ENCODE results near the gene RPS6KA2. TPM values are rescaled to one million over a fixed set of nuclear protein-coding genes. Genes with fewer than 3 reads are reported as not detected.

Gene RPS6KA2
- total RNA-seq, 3 donors from 2014 or later (not counting 1 experiment from before 2014, with no cell fraction given), result 2.8 to 4.5 (median 2.9) TPM

- no peaks in the 10 kb centered on the region for H3K9me3 Mint-ChIP-seq
- ATAC-seq, result peak; percentile 27 to 47 (median 32)
- peaks cover 9 to 15% of the 10 kb centered on the region in 2 donors for H3K4me1 Mint-ChIP-seq
- H3K9me3 ChIP-seq (ENCODE audit: control insufficient read depth, insufficient read depth, low read length), result no peaks in the 10 kb centered on the region
- H3K27me3 ChIP-seq (ENCODE audit: control insufficient read depth, insufficient read depth, low read length), result no peaks in the 10 kb centered on the region
- under 1% methylated on average over 49 of the region's 49 CpGs for WGBS (ENCODE audit: insufficient coverage)
- H3K36me3 ChIP-seq (ENCODE audit: control insufficient read depth, insufficient read depth, low read length), result no peaks in the 10 kb centered on the region
- H3K27ac ChIP-seq (ENCODE audit: low read length), result peak overlapping the region; percentile 69
- H3K4me3 ChIP-seq (ENCODE audit: low read length), result peak overlapping the region; percentile 64
- DNase-seq, result peak; percentile 65 to 81
- peak; percentile 97 for TF ChIP-seq CTCF (IDR thresholded peaks at IDR 0.05)
- intact Hi-C loops (cut with micrococcal nuclease), result loop anchor here (1.0 to 5.0 kb wide), 3 partner anchors 55 to 245 kb away; partner anchors contain the start of gene RPS6KA2
- H3K27me3 Mint-ChIP-seq (ENCODE audit: low read depth in 2 of 2), result no peaks in the 10 kb centered on the region
- H3K4me1 ChIP-seq (ENCODE audit: control insufficient read depth, insufficient read depth, low read length), result peaks cover 15% of the 10 kb centered on the region
- no peaks in the 10 kb centered on the region for H3K36me3 Mint-ChIP-seq
- peak overlapping the region; percentile 88 to 92 for H3K27ac Mint-ChIP-seq
- H3K4me3 Mint-ChIP-seq, result peak overlapping the region; percentile 94
Measured at GRCh38 chr6:166381733-166382499, 245.1 kb downstream of the RPS6KA2 start.

- peaks cover 15% of the 10 kb centered on the region for H3K4me1 ChIP-seq (ENCODE audit: control insufficient read depth, insufficient read depth, low read length)
- intact Hi-C loops (cut with micrococcal nuclease), result loop anchor here (5.0 kb wide), 2 partner anchors 54 to 246 kb away; partner anchors contain the start of gene RPS6KA2
- ATAC-seq (no peak), DNase-seq (no peak)
- H3K36me3 Mint-ChIP-seq, result no peaks in the 10 kb centered on the region
- H3K9me3 Mint-ChIP-seq, result no peaks in the 10 kb centered on the region
- H3K27ac Mint-ChIP-seq, result peak overlapping the region; percentile 88 to 92
- H3K4me3 ChIP-seq (ENCODE audit: low read length), result peak overlapping the region; percentile 64
- H3K36me3 ChIP-seq (ENCODE audit: control insufficient read depth, insufficient read depth, low read length), result no peaks in the 10 kb centered on the region
- no peaks in the 10 kb centered on the region for H3K27me3 Mint-ChIP-seq (ENCODE audit: low read depth in 2 of 2)
- no peaks in the 10 kb centered on the region for H3K9me3 ChIP-seq (ENCODE audit: control insufficient read depth, insufficient read depth, low read length)
- WGBS (ENCODE audit: insufficient coverage), result 22% methylated on average over 6 of the region's 6 CpGs
- peak overlapping the region; percentile 94 for H3K4me3 Mint-ChIP-seq
- H3K27me3 ChIP-seq (ENCODE audit: control insufficient read depth, insufficient read depth, low read length), result no peaks in the 10 kb centered on the region
- H3K27ac ChIP-seq (ENCODE audit: low read length), result peak overlapping the region; percentile 27
- H3K4me1 Mint-ChIP-seq, result peaks cover 9 to 15% of the 10 kb centered on the region in 2 donors
- TF ChIP-seq CTCF (IDR thresholded peaks at IDR 0.05), result no peak
Measured at GRCh38 chr6:166381381-166381732, 245.7 kb downstream of the RPS6KA2 start.

GRCh38 chr6:166379800-166380199 lies 247.3 kb downstream of the RPS6KA2 start:
- no peaks in the 10 kb centered on the region for H3K9me3 ChIP-seq (ENCODE audit: control insufficient read depth, insufficient read depth, low read length)
- intact Hi-C loops (cut with micrococcal nuclease), result loop anchor here (5.0 kb wide), 2 partner anchors 52 to 248 kb away; partner anchors contain the start of gene RPS6KA2
- Mint-ChIP-seq H3K27me3 (ENCODE audit: low read depth in 2 of 2) (no peaks in the 10 kb centered on the region), H3K9me3 (no peaks in the 10 kb centered on the region), H3K4me1 (peaks cover 9 to 15% of the 10 kb centered on the region in 2 donors), H3K27ac (no peak overlapping the region), H3K4me3 (peak overlapping the region; percentile 21), H3K36me3 (no peaks in the 10 kb centered on the region)
- H3K4me1 ChIP-seq (ENCODE audit: control insufficient read depth, insufficient read depth, low read length), result peaks cover 15% of the 10 kb centered on the region
- no peaks in the 10 kb centered on the region for H3K36me3 ChIP-seq (ENCODE audit: control insufficient read depth, insufficient read depth, low read length)
- H3K4me3 ChIP-seq (ENCODE audit: low read length), result no peak overlapping the region
- TF ChIP-seq CTCF (IDR thresholded peaks at IDR 0.05), result no peak
- DNase-seq, result no peak
- H3K27ac ChIP-seq (ENCODE audit: low read length), result no peak overlapping the region
- 93% methylated on average over 3 of the region's 4 CpGs for WGBS (ENCODE audit: insufficient coverage)
- no peaks in the 10 kb centered on the region for H3K27me3 ChIP-seq (ENCODE audit: control insufficient read depth, insufficient read depth, low read length)
- no peak for ATAC-seq

All from natural killer cell (primary cell).